ENCODE data around the gene ATRNL1. TPM values are rescaled to one million over a fixed set of nuclear protein-coding genes. Genes with fewer than 3 reads are reported as not detected.

ATRNL1 gene, protein sequence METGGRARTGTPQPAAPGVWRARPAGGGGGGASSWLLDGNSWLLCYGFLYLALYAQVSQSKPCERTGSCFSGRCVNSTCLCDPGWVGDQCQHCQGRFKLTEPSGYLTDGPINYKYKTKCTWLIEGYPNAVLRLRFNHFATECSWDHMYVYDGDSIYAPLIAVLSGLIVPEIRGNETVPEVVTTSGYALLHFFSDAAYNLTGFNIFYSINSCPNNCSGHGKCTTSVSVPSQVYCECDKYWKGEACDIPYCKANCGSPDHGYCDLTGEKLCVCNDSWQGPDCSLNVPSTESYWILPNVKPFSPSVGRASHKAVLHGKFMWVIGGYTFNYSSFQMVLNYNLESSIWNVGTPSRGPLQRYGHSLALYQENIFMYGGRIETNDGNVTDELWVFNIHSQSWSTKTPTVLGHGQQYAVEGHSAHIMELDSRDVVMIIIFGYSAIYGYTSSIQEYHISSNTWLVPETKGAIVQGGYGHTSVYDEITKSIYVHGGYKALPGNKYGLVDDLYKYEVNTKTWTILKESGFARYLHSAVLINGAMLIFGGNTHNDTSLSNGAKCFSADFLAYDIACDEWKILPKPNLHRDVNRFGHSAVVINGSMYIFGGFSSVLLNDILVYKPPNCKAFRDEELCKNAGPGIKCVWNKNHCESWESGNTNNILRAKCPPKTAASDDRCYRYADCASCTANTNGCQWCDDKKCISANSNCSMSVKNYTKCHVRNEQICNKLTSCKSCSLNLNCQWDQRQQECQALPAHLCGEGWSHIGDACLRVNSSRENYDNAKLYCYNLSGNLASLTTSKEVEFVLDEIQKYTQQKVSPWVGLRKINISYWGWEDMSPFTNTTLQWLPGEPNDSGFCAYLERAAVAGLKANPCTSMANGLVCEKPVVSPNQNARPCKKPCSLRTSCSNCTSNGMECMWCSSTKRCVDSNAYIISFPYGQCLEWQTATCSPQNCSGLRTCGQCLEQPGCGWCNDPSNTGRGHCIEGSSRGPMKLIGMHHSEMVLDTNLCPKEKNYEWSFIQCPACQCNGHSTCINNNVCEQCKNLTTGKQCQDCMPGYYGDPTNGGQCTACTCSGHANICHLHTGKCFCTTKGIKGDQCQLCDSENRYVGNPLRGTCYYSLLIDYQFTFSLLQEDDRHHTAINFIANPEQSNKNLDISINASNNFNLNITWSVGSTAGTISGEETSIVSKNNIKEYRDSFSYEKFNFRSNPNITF (N-terminal part only)
- total RNA-seq (10 to 100 TPM; 27.5 to 41.0 TPM), polyA plus RNA-seq (1 to 10 TPM; 2.6 to 2.7 TPM)
- long read RNA-seq, donor 1, partial matches to known transcripts: 0 of 5 reads
- long read RNA-seq, donor 1, other reads (novel, unspliced or antisense): 4 of 5 reads
- long read RNA-seq, donor 2, partial matches to known transcripts: 4 of 13 reads
- long read RNA-seq, donor 2, other reads (novel, unspliced or antisense): 7 of 13 reads

DNA sequence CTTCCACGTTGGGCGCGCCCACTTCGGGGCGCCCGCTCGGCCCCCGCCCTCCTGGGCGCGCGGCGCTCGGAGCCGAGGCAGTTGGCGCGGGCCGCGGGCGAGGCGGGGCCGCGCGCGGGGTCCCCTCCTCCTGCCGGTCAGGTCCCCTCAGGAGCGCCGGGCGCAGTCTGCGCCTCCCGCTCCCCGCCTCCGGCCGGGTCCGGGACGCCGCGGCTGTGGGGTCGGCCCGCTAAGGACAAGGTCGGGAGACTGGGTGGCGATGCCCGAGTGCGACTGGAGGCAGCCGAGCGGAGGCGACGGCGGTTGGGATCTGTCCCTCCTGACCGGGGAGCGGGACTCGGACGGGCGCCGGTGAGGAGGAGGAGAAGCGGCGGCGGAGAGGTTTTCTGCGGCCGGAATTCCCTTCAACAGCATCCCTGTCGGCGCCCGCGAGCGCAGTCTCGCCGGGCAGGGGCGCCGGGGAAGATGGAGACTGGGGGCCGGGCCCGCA, at the start of gene ATRNL1:
Gene ATRNL1, plus strand, starts transcription at position 80 of the 490 bp plus-strand sequence. Its CDS starts 386 bp downstream, at position 466.
- intact Hi-C loops (cut with DNase I): loop anchor here in 1 of 2 donors (2.0 to 5.0 kb wide), 3 partner anchors 93 to 156 kb away; partner anchors contain the start of gene TRUB1
- H3K4me1 ChIP-seq (ENCODE audit: control insufficient read depth in 1 of 2, insufficient read depth in 2 of 2, low read length in 2 of 2): peaks cover 0 to 2% of the 10 kb centered on the region in 2 donors
- peak within 1 kb of the TSS; percentile 64 to 90 for H3K27ac ChIP-seq (ENCODE audit: low read depth in 1 of 2, low read length in 2 of 2)
- 1% methylated on average over 34 to 70 of the region's 70 CpGs for WGBS, 2 donors
- no peaks in the 10 kb centered on the region for H3K36me3 ChIP-seq (ENCODE audit: control insufficient read depth in 1 of 2, insufficient read depth in 2 of 2, low read length in 1 of 2)
- H3K27me3 ChIP-seq (ENCODE audit: control insufficient read depth in 1 of 2, insufficient read depth in 2 of 2, low read length in 1 of 2): no peaks in the 10 kb centered on the region
- peak; percentile 53 to 81 for DNase-seq
- peak; percentile 86 for ATAC-seq (ENCODE audit: low FRiP score)
- H3K4me3 ChIP-seq (ENCODE audit: low read length in 2 of 2): peak within 1 kb of the TSS; percentile 86 to 97
- no peaks in the 10 kb centered on the region for H3K9me3 ChIP-seq (ENCODE audit: control insufficient read depth, low read length)

DNA sequence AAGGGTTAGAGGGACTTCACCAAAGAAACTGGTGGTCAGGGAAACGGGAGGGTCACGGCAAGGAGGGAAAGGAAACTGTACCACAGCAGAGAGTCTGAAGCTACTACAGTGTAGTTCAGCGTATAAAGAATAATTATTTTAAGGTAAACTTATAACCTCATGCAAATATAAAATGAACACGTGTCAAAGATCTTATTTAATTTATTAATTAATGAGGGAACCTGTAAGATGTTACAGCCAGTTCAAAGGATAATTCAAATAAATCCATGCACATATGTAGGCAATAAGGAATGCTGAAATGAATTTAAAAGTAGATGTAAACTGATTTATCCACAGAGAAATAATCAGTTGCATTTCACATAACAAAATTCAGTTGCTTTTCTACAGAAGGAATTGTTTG, 49.4 kb upstream of the ATRNL1 start:
- Histone ChIP-seq H3K36me3 (ENCODE audit: control insufficient read depth in 1 of 2, insufficient read depth in 2 of 2, low read length in 1 of 2) (no peaks in the 10 kb centered on the region), H3K4me1 (ENCODE audit: control insufficient read depth in 1 of 2, insufficient read depth in 2 of 2, low read length in 2 of 2) (no peaks in the 10 kb centered on the region), H3K9me3 (ENCODE audit: control insufficient read depth, low read length) (no peaks in the 10 kb centered on the region), H3K27ac (ENCODE audit: low read depth in 1 of 2, low read length in 2 of 2) (no peak overlapping the region), H3K4me3 (ENCODE audit: low read length in 2 of 2) (no peak overlapping the region), H3K27me3 (ENCODE audit: control insufficient read depth in 1 of 2, insufficient read depth in 2 of 2, low read length in 1 of 2) (no peaks in the 10 kb centered on the region)
- ATAC-seq (ENCODE audit: low FRiP score) (no peak), DNase-seq (no peak)
- WGBS, 2 donors: 81 to 92% methylated on average over 4 of the region's 4 CpGs
- intact Hi-C loops (cut with DNase I): no loop called here

DNA sequence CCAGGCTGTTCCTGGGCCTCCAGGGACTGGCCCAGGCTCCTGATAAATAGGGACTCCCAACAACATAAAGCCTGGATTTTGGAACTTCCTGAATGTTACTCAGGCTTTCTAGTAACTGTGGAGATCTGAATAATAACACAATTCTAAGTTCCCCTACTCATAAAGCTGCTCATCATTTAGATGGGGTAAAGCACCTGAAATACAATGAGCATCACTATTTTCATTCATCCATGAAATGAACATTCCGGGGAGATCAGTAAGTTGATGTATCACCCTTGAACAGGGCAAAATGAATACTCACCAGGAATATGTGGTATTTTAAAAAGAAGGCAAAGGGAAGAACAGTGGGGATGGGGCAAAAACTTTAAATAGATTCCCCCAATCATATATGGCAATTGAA, 48.3 kb upstream of the ATRNL1 start:
- ATAC-seq (ENCODE audit: low FRiP score) (no peak), DNase-seq (no peak)
- H3K36me3 ChIP-seq (ENCODE audit: control insufficient read depth in 1 of 2, insufficient read depth in 2 of 2, low read length in 1 of 2): no peaks in the 10 kb centered on the region
- intact Hi-C loops (cut with DNase I): no loop called here
- H3K27ac ChIP-seq (ENCODE audit: low read depth in 1 of 2, low read length in 2 of 2): no peak overlapping the region
- H3K9me3 ChIP-seq (ENCODE audit: control insufficient read depth, low read length): no peaks in the 10 kb centered on the region
- H3K4me3 ChIP-seq (ENCODE audit: low read length in 2 of 2): no peak overlapping the region
- no peaks in the 10 kb centered on the region for H3K27me3 ChIP-seq (ENCODE audit: control insufficient read depth in 1 of 2, insufficient read depth in 2 of 2, low read length in 1 of 2)
- 91 to 97% methylated on average over 1 of the region's 1 CpG for WGBS, 2 donors
- no peaks in the 10 kb centered on the region for H3K4me1 ChIP-seq (ENCODE audit: control insufficient read depth in 1 of 2, insufficient read depth in 2 of 2, low read length in 2 of 2)

DNA sequence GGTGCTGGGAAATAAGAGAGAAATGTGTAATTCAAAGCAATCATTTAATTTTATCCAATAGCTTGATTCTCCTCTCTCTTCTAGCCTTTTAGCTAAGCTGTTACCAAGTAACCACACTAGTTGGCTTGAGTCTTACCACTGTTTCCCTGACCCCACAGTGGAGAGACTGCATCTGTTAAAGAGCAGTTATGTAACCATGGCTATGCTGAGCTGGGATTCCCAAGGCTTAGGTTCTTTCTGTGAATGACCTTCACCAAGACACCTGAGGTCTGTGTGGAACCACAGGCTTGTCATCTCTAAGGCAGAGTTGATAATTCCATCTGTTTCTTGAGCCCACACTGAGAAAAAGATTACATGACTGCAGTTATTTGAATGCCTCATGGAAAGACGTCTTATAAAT, 47.7 kb upstream of the ATRNL1 start:
- H3K4me3 ChIP-seq (ENCODE audit: low read length in 2 of 2): no peak overlapping the region
- no peaks in the 10 kb centered on the region for H3K4me1 ChIP-seq (ENCODE audit: control insufficient read depth in 1 of 2, insufficient read depth in 2 of 2, low read length in 2 of 2)
- ATAC-seq (ENCODE audit: low FRiP score) (no peak), DNase-seq (no peak)
- no peaks in the 10 kb centered on the region for H3K9me3 ChIP-seq (ENCODE audit: control insufficient read depth, low read length)
- intact Hi-C loops (cut with DNase I): no loop called here
- no peaks in the 10 kb centered on the region for H3K36me3 ChIP-seq (ENCODE audit: control insufficient read depth in 1 of 2, insufficient read depth in 2 of 2, low read length in 1 of 2)
- no peak overlapping the region for H3K27ac ChIP-seq (ENCODE audit: low read depth in 1 of 2, low read length in 2 of 2)
- no peaks in the 10 kb centered on the region for H3K27me3 ChIP-seq (ENCODE audit: control insufficient read depth in 1 of 2, insufficient read depth in 2 of 2, low read length in 1 of 2)
- WGBS, 2 donors: 83 to 87% methylated on average over 1 of the region's 1 CpG

DNA sequence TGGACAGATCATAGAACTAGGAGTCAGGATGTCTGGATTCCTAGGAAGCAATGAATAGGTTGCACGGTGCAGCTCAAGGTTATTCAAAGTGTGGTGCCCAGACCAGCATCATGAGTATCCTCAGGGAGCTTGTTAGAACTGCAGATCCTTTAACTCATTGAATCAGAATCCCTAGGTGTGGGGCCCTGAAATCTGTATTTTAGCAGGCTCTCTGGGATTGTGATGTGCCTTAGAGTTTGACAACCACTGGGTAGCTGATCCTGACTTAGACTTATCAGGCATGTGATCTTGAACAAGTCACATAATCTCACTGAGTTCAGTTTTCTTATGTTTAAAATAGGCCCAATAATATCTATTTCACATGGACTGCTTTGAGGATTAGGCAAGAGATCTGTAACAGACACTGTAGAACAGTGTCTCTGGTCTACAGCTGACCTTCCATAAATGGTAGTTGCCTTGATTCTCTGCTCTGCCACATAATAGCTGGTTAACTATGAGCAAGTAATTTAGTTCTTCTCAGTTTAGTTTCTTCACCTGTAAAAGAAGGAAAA, 46.4 kb upstream of the ATRNL1 start:
- 95 to 97% methylated on average over 1 of the region's 1 CpG for WGBS, 2 donors
- DNase-seq (no peak), ATAC-seq (ENCODE audit: low FRiP score) (no peak)

DNA sequence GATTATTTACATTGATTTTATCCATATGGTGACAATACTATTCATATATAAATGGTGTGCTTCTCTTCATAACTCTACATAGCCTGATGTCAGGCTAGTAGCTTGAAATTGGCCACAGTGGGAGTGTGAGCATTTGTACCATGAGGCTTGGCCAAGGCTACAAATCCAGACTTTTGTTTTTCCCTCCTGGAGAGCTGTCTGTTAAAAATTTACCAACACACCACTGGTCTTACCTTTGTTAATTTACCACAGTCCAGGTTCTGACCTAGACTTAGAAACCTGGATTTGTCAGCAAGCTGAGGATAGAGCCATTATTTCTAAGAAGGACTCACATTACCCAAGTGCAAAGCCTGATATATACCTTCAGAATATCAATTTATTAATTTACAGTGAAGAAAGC, 45.5 kb upstream of the ATRNL1 start:
- intact Hi-C loops (cut with DNase I): no loop called here

More for the DNA sequence above, 46.4 kb upstream of the ATRNL1 start:
- Histone ChIP-seq H3K9me3 (ENCODE audit: control insufficient read depth, low read length) (no peaks in the 10 kb centered on the region), H3K27ac (ENCODE audit: low read depth in 1 of 2, low read length in 2 of 2) (no peak overlapping the region), H3K36me3 (ENCODE audit: control insufficient read depth in 1 of 2, insufficient read depth in 2 of 2, low read length in 1 of 2) (no peaks in the 10 kb centered on the region), H3K27me3 (ENCODE audit: control insufficient read depth in 1 of 2, insufficient read depth in 2 of 2, low read length in 1 of 2) (no peaks in the 10 kb centered on the region), H3K4me1 (ENCODE audit: control insufficient read depth in 1 of 2, insufficient read depth in 2 of 2, low read length in 2 of 2) (no peaks in the 10 kb centered on the region), H3K4me3 (ENCODE audit: low read length in 2 of 2) (no peak overlapping the region)
- intact Hi-C loops (cut with DNase I): no loop called here

DNA sequence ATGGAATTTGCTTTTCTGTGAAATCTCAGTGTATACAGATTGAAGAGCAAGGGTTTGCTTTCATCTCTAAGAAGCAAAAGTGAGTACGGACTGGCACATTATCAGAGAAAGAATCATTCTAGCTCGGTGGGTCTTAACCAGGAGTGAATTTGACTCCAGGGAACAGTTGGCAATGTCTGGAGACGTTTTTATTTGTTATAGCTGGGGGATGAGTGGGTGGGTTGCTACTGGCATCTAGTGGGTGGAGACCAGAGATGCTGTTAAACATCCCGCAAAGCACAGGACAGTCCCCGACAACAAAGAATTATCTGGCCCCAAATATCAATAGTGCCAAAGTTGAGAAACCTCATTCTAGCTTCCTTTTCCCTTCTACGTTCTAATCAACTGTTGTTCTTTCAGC, 43.8 kb upstream of the ATRNL1 start:
- H3K27me3 ChIP-seq (ENCODE audit: control insufficient read depth in 1 of 2, insufficient read depth in 2 of 2, low read length in 1 of 2): no peaks in the 10 kb centered on the region
- no peaks in the 10 kb centered on the region for H3K9me3 ChIP-seq (ENCODE audit: control insufficient read depth, low read length)

More for the DNA sequence above, 45.5 kb upstream of the ATRNL1 start:
- no peaks in the 10 kb centered on the region for H3K36me3 ChIP-seq (ENCODE audit: control insufficient read depth in 1 of 2, insufficient read depth in 2 of 2, low read length in 1 of 2)
- H3K27ac ChIP-seq (ENCODE audit: low read depth in 1 of 2, low read length in 2 of 2): no peak overlapping the region
- H3K27me3 ChIP-seq (ENCODE audit: control insufficient read depth in 1 of 2, insufficient read depth in 2 of 2, low read length in 1 of 2): no peaks in the 10 kb centered on the region
- DNase-seq: no peak
- no peak overlapping the region for H3K4me3 ChIP-seq (ENCODE audit: low read length in 2 of 2)
- no peaks in the 10 kb centered on the region for H3K4me1 ChIP-seq (ENCODE audit: control insufficient read depth in 1 of 2, insufficient read depth in 2 of 2, low read length in 2 of 2)
- no peaks in the 10 kb centered on the region for H3K9me3 ChIP-seq (ENCODE audit: control insufficient read depth, low read length)
- no peak for ATAC-seq (ENCODE audit: low FRiP score)

DNA sequence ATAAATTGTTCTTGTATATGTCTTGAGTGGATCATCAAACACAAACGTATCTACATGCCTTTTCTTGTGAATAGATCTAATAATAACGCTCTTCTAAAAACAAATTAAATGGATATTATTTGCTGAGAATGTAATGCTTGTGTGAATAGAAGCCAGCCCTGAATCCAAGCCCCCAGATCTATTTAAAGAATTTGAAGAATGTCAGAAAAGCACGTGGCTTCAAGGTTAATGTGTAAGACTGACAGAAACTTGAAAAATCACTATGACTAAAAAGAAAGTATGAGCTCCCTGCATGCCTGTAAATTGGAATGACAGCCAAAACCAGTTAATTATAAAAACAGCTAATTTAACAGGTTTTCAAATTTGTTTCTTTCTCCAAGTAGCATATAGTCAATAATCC, 43.2 kb upstream of the ATRNL1 start:
- DNase-seq: no peak
- H3K4me3 ChIP-seq (ENCODE audit: low read length in 2 of 2): no peak overlapping the region
- WGBS, 2 donors: 11 to 13% methylated on average over 3 of the region's 3 CpGs
- H3K9me3 ChIP-seq (ENCODE audit: control insufficient read depth, low read length): no peaks in the 10 kb centered on the region
- ATAC-seq (ENCODE audit: low FRiP score): no peak
- no peaks in the 10 kb centered on the region for H3K36me3 ChIP-seq (ENCODE audit: control insufficient read depth in 1 of 2, insufficient read depth in 2 of 2, low read length in 1 of 2)
- no peak overlapping the region for H3K27ac ChIP-seq (ENCODE audit: low read depth in 1 of 2, low read length in 2 of 2)
- H3K4me1 ChIP-seq (ENCODE audit: control insufficient read depth in 1 of 2, insufficient read depth in 2 of 2, low read length in 2 of 2): no peaks in the 10 kb centered on the region
- intact Hi-C loops (cut with DNase I): no loop called here
- no peaks in the 10 kb centered on the region for H3K27me3 ChIP-seq (ENCODE audit: control insufficient read depth in 1 of 2, insufficient read depth in 2 of 2, low read length in 1 of 2)

More for the DNA sequence above, 43.8 kb upstream of the ATRNL1 start:
- no peaks in the 10 kb centered on the region for H3K36me3 ChIP-seq (ENCODE audit: control insufficient read depth in 1 of 2, insufficient read depth in 2 of 2, low read length in 1 of 2)
- intact Hi-C loops (cut with DNase I): no loop called here
- H3K4me3 ChIP-seq (ENCODE audit: low read length in 2 of 2): no peak overlapping the region
- 65 to 67% methylated on average over 6 of the region's 6 CpGs for WGBS, 2 donors
- no peak for ATAC-seq (ENCODE audit: low FRiP score)
- DNase-seq: no peak
- no peaks in the 10 kb centered on the region for H3K4me1 ChIP-seq (ENCODE audit: control insufficient read depth in 1 of 2, insufficient read depth in 2 of 2, low read length in 2 of 2)
- H3K27ac ChIP-seq (ENCODE audit: low read depth in 1 of 2, low read length in 2 of 2): no peak overlapping the region

All from aorta (tissue), 5 donors.